Activated B cell treated with CpG ODN at 0.5 μM for 24 hours (primary cell): ENCODE measurements around the gene ZNF534. TPM values are rescaled to one million over a fixed set of nuclear protein-coding genes. Genes with fewer than 3 reads are reported as not detected.
"Not testable (repeated sequence)": the region's sequence is repeated elsewhere in the genome, so short reads cannot be mapped to it uniquely, and the experiment has no call there.

ENCODE experiments used
- ATAC-seq: fragments of 200-7000 bp; cut with Tn5 transposase; one replicate; pipeline ENCODE4 v1.10.0; 2021; ENCODE audit warnings: low read depth, mild to moderate bottlenecking, moderate library complexity
- CTCF ChIA-PET: fragments of 350-600 bp; sonication (Branson Sonifier 250); formaldehyde crosslinking; loops from one replicate; lab custom pipeline; 2021; ENCODE audit warnings: antibody characterized with exemption; lab: Charles Lee
- POLR2A ChIA-PET: fragments of 350-600 bp; sonication (Branson Sonifier 250); formaldehyde crosslinking; loops from one replicate; lab custom pipeline; 2021; ENCODE audit warnings: antibody characterized with exemption; lab: Charles Lee
- DNase-seq: peaks from one replicate; pipeline ENCODE4 v3.0.0; 2022
- H3K27ac Mint-ChIP-seq: one replicate; pipeline ENCODE4 v1.8.0; 2020; ENCODE audit warnings: mixed read lengths
- H3K27me3 Mint-ChIP-seq: one replicate; pipeline ENCODE4 v1.8.0; 2021; ENCODE audit warnings: mixed read lengths
- H3K36me3 Mint-ChIP-seq: one replicate; pipeline ENCODE4 v1.8.0; 2021; ENCODE audit warnings: low read depth, mixed read lengths
- H3K4me1 Mint-ChIP-seq: one replicate; pipeline ENCODE4 v1.8.0; 2021; ENCODE audit warnings: mixed read lengths
- H3K4me3 Mint-ChIP-seq: one replicate; pipeline ENCODE4 v1.8.0; 2020; ENCODE audit warnings: mild to moderate bottlenecking, mixed read lengths
- H3K9me3 Mint-ChIP-seq: one replicate; pipeline ENCODE4 v1.8.0; 2020; ENCODE audit warnings: mixed read lengths
- CTCF ChIP-seq: fragments of 200-600 bp; IDR thresholded peaks from one replicate; pipeline ENCODE4 v1.8.0; 2022; ENCODE audit warnings: antibody characterized with exemption, mild to moderate bottlenecking
- intact Hi-C: fragments of 100-400 bp; cut with micrococcal nuclease; formaldehyde crosslinking; loops from one replicate; pipeline ENCODE4 v1.15.1; 2024
- total RNA-seq: library from RNA; stranded (reverse); gene quantifications from 2 replicates; pipeline ENCODE4 v1.2.3, GENCODE V29; 2022

Gene ZNF534
- total RNA-seq, 1 donor from 2014 or later = 0.16 TPM

GRCh38 chr19:52492201-52492993 lies 63.4 kb downstream of the ZNF534 start:
- H3K36me3 Mint-ChIP-seq = peaks cover 20% of the 10 kb centered on the region
- ChIA-PET CTCF (no interaction called here), POLR2A (no interaction called here)
- peaks cover 22% of the 10 kb centered on the region for H3K9me3 Mint-ChIP-seq
- no peak overlapping the region for H3K27ac Mint-ChIP-seq
- no peak overlapping the region for H3K4me3 Mint-ChIP-seq
- TF ChIP-seq CTCF = no peak
- no peaks in the 10 kb centered on the region for H3K4me1 Mint-ChIP-seq
- no peak for ATAC-seq
- peaks cover 3% of the 10 kb centered on the region for H3K27me3 Mint-ChIP-seq
- no peak for DNase-seq
- intact Hi-C loops = no loop called here

GRCh38 chr19:52492994-52493470 lies 64.1 kb downstream of the ZNF534 start:
- no peaks in the 10 kb centered on the region for H3K4me1 Mint-ChIP-seq
- peaks cover 27% of the 10 kb centered on the region for H3K9me3 Mint-ChIP-seq
- DNase-seq (no peak), ATAC-seq (no peak)
- no peak for TF ChIP-seq CTCF
- H3K27me3 Mint-ChIP-seq = peaks cover 3% of the 10 kb centered on the region
- intact Hi-C loops = no loop called here
- peaks cover 26% of the 10 kb centered on the region for H3K36me3 Mint-ChIP-seq
- no peak overlapping the region for H3K4me3 Mint-ChIP-seq
- no peak overlapping the region for H3K27ac Mint-ChIP-seq
- POLR2A ChIA-PET = no interaction called here
- CTCF ChIA-PET = no interaction called here

- Mint-ChIP-seq H3K4me1 (no peaks in the 10 kb centered on the region), H3K36me3 (peaks cover 30% of the 10 kb centered on the region), H3K4me3 (no peak overlapping the region), H3K27me3 (peaks cover 3% of the 10 kb centered on the region), H3K27ac (no peak overlapping the region), H3K9me3 (peaks cover 30% of the 10 kb centered on the region)
- CTCF ChIA-PET = no interaction called here
- ATAC-seq (no peak), DNase-seq (no peak)
- POLR2A ChIA-PET = no interaction called here
- TF ChIP-seq CTCF = no peak
- intact Hi-C loops = no loop called here
Measured at GRCh38 chr19:52494518-52494917, 65.6 kb downstream of the ZNF534 start.

GRCh38 chr19:52498571-52498970 lies 69.6 kb downstream of the ZNF534 start:
- no peak for DNase-seq
- CTCF ChIA-PET = no interaction called here

GRCh38 chr19:52500474-52500873 lies 71.5 kb downstream of the ZNF534 start:
- POLR2A ChIA-PET = interaction anchor here (0.6 kb wide), 1 partner anchor 200 kb away, joined by 12 read pairs; no protein-coding TSS in a partner anchor
- not testable (repeated sequence) for H3K4me3 Mint-ChIP-seq, H3K27ac Mint-ChIP-seq

More at GRCh38 chr19:52498571-52498970, 69.6 kb downstream of the ZNF534 start:
- H3K4me3 Mint-ChIP-seq = no peak overlapping the region
- no peaks in the 10 kb centered on the region for H3K27me3 Mint-ChIP-seq
- POLR2A ChIA-PET = no interaction called here
- H3K9me3 Mint-ChIP-seq = peaks cover 33% of the 10 kb centered on the region
- H3K27ac Mint-ChIP-seq = no peak overlapping the region
- H3K36me3 Mint-ChIP-seq = peaks cover 32% of the 10 kb centered on the region
- TF ChIP-seq CTCF = no peak
- ATAC-seq = no peak
- intact Hi-C loops = no loop called here
- no peaks in the 10 kb centered on the region for H3K4me1 Mint-ChIP-seq

GRCh38 chr19:52500991-52501390 lies 72.0 kb downstream of the ZNF534 start:
- Mint-ChIP-seq H3K36me3 (peaks cover 45% of the 10 kb centered on the region), H3K9me3 (peaks cover 28% of the 10 kb centered on the region)
- POLR2A ChIA-PET, H3K27ac Mint-ChIP-seq, CTCF ChIA-PET, DNase-seq, H3K4me1 Mint-ChIP-seq, ATAC-seq, H3K27me3 Mint-ChIP-seq, intact Hi-C loops, H3K4me3 Mint-ChIP-seq: not testable (repeated sequence)

More at GRCh38 chr19:52500474-52500873, 71.5 kb downstream of the ZNF534 start:
- Mint-ChIP-seq H3K36me3 (peaks cover 42% of the 10 kb centered on the region), H3K9me3 (peaks cover 28% of the 10 kb centered on the region)
- H3K27me3 Mint-ChIP-seq, intact Hi-C loops, H3K4me1 Mint-ChIP-seq, CTCF ChIA-PET, ATAC-seq, DNase-seq: not testable (repeated sequence)
